Neuronal stem cell (in vitro differentiated cells): ENCODE measurements around the gene LENG1.
"Not testable (repeated sequence)": the region's sequence is repeated elsewhere in the genome, so short reads cannot be mapped to it uniquely, and the experiment has no call there.

Experiments used
- DNase-seq: peaks from one replicate; pipeline ENCODE4 v3.0.0-alpha.2; 2013; ENCODE audit warnings: low spot score
- H2AFZ ChIP-seq: one replicate; pipeline ENCODE4 v1.6.1; 2013; ENCODE audit warnings: mild to moderate bottlenecking, low read length, inconsistent platforms
- H2AK5ac ChIP-seq: 2 replicates; pipeline ENCODE4 v1.6.1; 2013; ENCODE audit warnings: low read depth, mild to moderate bottlenecking, inconsistent platforms, low read length, moderate library complexity, mixed read lengths
- H2BK120ac ChIP-seq: 2 replicates; pipeline ENCODE4 v1.6.1; 2013; ENCODE audit warnings: low read depth, mild to moderate bottlenecking, inconsistent platforms, low read length, moderate library complexity, mixed read lengths
- H2BK12ac ChIP-seq: one replicate; pipeline ENCODE4 v1.6.1; 2013; ENCODE audit warnings: low read length, inconsistent platforms
- H2BK15ac ChIP-seq: 2 replicates; pipeline ENCODE4 v1.6.1; 2013; ENCODE audit warnings: mild to moderate bottlenecking, low read length, inconsistent platforms, mixed read lengths
- H2BK5ac ChIP-seq: one replicate; pipeline ENCODE4 v1.6.1; 2013; ENCODE audit warnings: inconsistent platforms, mild to moderate bottlenecking, low read length, moderate library complexity
- H3K14ac ChIP-seq: one replicate; pipeline ENCODE4 v1.6.1; 2013; ENCODE audit warnings: low read length, inconsistent platforms
- H3K18ac ChIP-seq: 2 replicates; pipeline ENCODE4 v1.6.1; 2013; ENCODE audit warnings: low read length, inconsistent platforms
- H3K23ac ChIP-seq: 2 replicates; pipeline ENCODE4 v1.6.1; 2013; ENCODE audit warnings: low read depth, mild to moderate bottlenecking, mixed read lengths, low read length, inconsistent platforms; ENCODE audit not compliant: poor library complexity
- H3K27ac ChIP-seq: replicated peaks from 3 replicates; pipeline ENCODE4 v1.5.1; 2013; ENCODE audit warnings: low read length, inconsistent platforms
- H3K27me3 ChIP-seq, 3 experiments: 2 replicates each; pipeline ENCODE4 v1.6.1; 2013; ENCODE audit warnings: low read length in 3 of 3, mild to moderate bottlenecking in 2 of 3, inconsistent platforms in 1 of 3, low read depth in 1 of 3, mixed read lengths in 1 of 3, moderate library complexity in 1 of 3; ENCODE audit not compliant: control insufficient read depth in 3 of 3, insufficient read depth in 3 of 3
- H3K36me3 ChIP-seq, 2 donors: replicated peaks in 1 of 2; 2 replicates each; pipeline ENCODE4 v1.6.1; 2013; ENCODE audit warnings: low read length in 2 of 2; ENCODE audit not compliant: control insufficient read depth in 2 of 2, insufficient read depth in 2 of 2
- H3K4ac ChIP-seq: 2 replicates; pipeline ENCODE4 v1.6.1; 2013; ENCODE audit warnings: inconsistent platforms, mild to moderate bottlenecking, low read length, moderate library complexity
- H3K4me1 ChIP-seq, 2 donors: 1 replicate in 1 of 2; 2 replicates in 1 of 2; pipeline ENCODE4 v1.6.1; 2013; ENCODE audit warnings: low read length in 2 of 2, low read depth in 1 of 2; ENCODE audit not compliant: control insufficient read depth in 2 of 2, insufficient read depth in 1 of 2
- H3K4me2 ChIP-seq: one replicate; pipeline ENCODE4 v1.6.1; 2013; ENCODE audit warnings: mild to moderate bottlenecking, low read length, inconsistent platforms; ENCODE audit not compliant: insufficient read depth, poor library complexity, severe bottlenecking
- H3K4me3 ChIP-seq, 2 donors: 2 replicates each; pipeline ENCODE4 v1.5.1; 2013; ENCODE audit warnings: low read length in 2 of 2, mild to moderate bottlenecking in 2 of 2, inconsistent platforms in 1 of 2, moderate library complexity in 1 of 2
- H3K79me1 ChIP-seq: one replicate; pipeline ENCODE4 v1.6.1; 2013; ENCODE audit warnings: low read depth, mild to moderate bottlenecking, inconsistent platforms, low read length, moderate library complexity
- H3K9ac ChIP-seq: one replicate; pipeline ENCODE4 v1.6.1; 2013; ENCODE audit warnings: mild to moderate bottlenecking, low read depth, low read length, inconsistent platforms; ENCODE audit not compliant: poor library complexity
- H3K9me3 ChIP-seq, 2 donors: replicated peaks in 1 of 2; 2 replicates each; pipeline versions ENCODE3 to v1.6.1; 2013; ENCODE audit warnings: low read length in 2 of 2, mild to moderate bottlenecking in 2 of 2, inconsistent platforms in 1 of 2, low read depth in 1 of 2, mixed read lengths in 1 of 2, moderate library complexity in 1 of 2; ENCODE audit not compliant: control insufficient read depth in 2 of 2, insufficient read depth in 1 of 2
- H4K8ac ChIP-seq: one replicate; pipeline ENCODE4 v1.6.1; 2013; ENCODE audit warnings: low read depth, mild to moderate bottlenecking, inconsistent platforms, low read length, moderate library complexity
- H4K91ac ChIP-seq: one replicate; pipeline ENCODE4 v1.6.1; 2013; ENCODE audit warnings: low read length, low read depth, mild to moderate bottlenecking, inconsistent platforms; ENCODE audit not compliant: poor library complexity
- WGBS, 2 donors: extraction: QIAGEN DNeasy Blood & Tissue Kit; methylation state at CpG; one replicate each; pipeline ENCODE4 v1.1.7; 2013; ENCODE audit warnings: missing lambda C conversion rate in 2 of 2, mixed read lengths in 1 of 2; ENCODE audit not compliant: insufficient read length in 2 of 2, insufficient replicate concordance in 1 of 2; ENCODE audit errors: extremely low coverage in 2 of 2; 5-methylcytosine and 5-hydroxymethylcytosine counted together

The LENG1 gene

GRCh38 chr19:54197121-54197520, 37.6 kb upstream of the LENG1 start:
- H3K79me1 ChIP-seq: peaks cover under 1% of the 10 kb centered on the region
- H3K27ac ChIP-seq: no peak overlapping the region
- no peak overlapping the region for H2AK5ac ChIP-seq
- H4K8ac ChIP-seq: no peak overlapping the region
- peaks cover 7 to 12% of the 10 kb centered on the region in 2 donors for H3K4me1 ChIP-seq
- H3K9ac ChIP-seq: no peak overlapping the region
- no peak overlapping the region for H3K4ac ChIP-seq
- H3K9me3 ChIP-seq: no peaks in the 10 kb centered on the region
- no peak overlapping the region for H3K23ac ChIP-seq
- no peak overlapping the region for H2BK12ac ChIP-seq
- peaks cover 15 to 64% of the 10 kb centered on the region in 2 donors for H3K36me3 ChIP-seq
- DNase-seq: no peak
- no CpG with 5 or more reads among the region's 3 CpGs for WGBS, 2 donors
- no peak overlapping the region for H2BK5ac ChIP-seq
- H3K4me3 ChIP-seq: no peak overlapping the region
- H3K27me3 ChIP-seq: no peaks in the 10 kb centered on the region
- no peak overlapping the region for H3K14ac ChIP-seq
- H2BK120ac ChIP-seq: no peak overlapping the region
- no peak overlapping the region for H3K4me2 ChIP-seq
- no peak overlapping the region for H2AFZ ChIP-seq
- H3K18ac ChIP-seq: no peak overlapping the region
- H2BK15ac ChIP-seq: no peak overlapping the region
- H4K91ac ChIP-seq: no peak overlapping the region

GRCh38 chr19:54196536-54196935, 37.0 kb upstream of the LENG1 start:
- Histone ChIP-seq H2BK120ac (no peak overlapping the region), H3K4me3 (no peak overlapping the region), H3K27me3 (no peaks in the 10 kb centered on the region), H3K4ac (no peak overlapping the region), H4K8ac (no peak overlapping the region), H3K27ac (no peak overlapping the region), H3K18ac (no peak overlapping the region), H3K23ac (no peak overlapping the region), H3K9ac (no peak overlapping the region), H2BK5ac (no peak overlapping the region), H3K4me2 (no peak overlapping the region), H3K9me3 (no peaks in the 10 kb centered on the region), H4K91ac (no peak overlapping the region), H3K79me1 (peaks cover 4% of the 10 kb centered on the region), H3K4me1 (peaks cover 5 to 12% of the 10 kb centered on the region in 2 donors), H3K14ac (no peak overlapping the region), H2BK15ac (no peak overlapping the region), H2AK5ac (no peak overlapping the region), H3K36me3 (peaks cover 10 to 62% of the 10 kb centered on the region in 2 donors), H2BK12ac (no peak overlapping the region), H2AFZ (no peak overlapping the region)
- no CpG with 5 or more reads among the region's 7 CpGs for WGBS, 2 donors
- no peak for DNase-seq

- not testable (repeated sequence) for H4K8ac ChIP-seq, H3K14ac ChIP-seq, H4K91ac ChIP-seq, H3K27me3 ChIP-seq, H2BK5ac ChIP-seq, H3K27ac ChIP-seq, H2BK12ac ChIP-seq, DNase-seq, H3K4me3 ChIP-seq, H3K9ac ChIP-seq, H3K18ac ChIP-seq, H3K9me3 ChIP-seq, H3K79me1 ChIP-seq, H2AFZ ChIP-seq, H2BK15ac ChIP-seq, H3K23ac ChIP-seq, H3K4ac ChIP-seq, H2BK120ac ChIP-seq, H3K4me2 ChIP-seq, H3K4me1 ChIP-seq, H2AK5ac ChIP-seq
- H3K36me3 ChIP-seq: peaks cover 9 to 56% of the 10 kb centered on the region in 2 donors
- WGBS, 2 donors: no CpG with 5 or more reads among the region's 12 CpGs
Observed at GRCh38 chr19:54194463-54194862, 34.9 kb upstream of the LENG1 start.

- DNase-seq: no peak
- Histone ChIP-seq H3K4me3 (no peak overlapping the region), H3K23ac (no peak overlapping the region), H2AFZ (no peak overlapping the region), H3K36me3 (peaks cover 9 to 52% of the 10 kb centered on the region in 2 donors), H3K9me3 (no peaks in the 10 kb centered on the region), H2BK5ac (no peak overlapping the region), H3K18ac (no peak overlapping the region), H2BK15ac (no peak overlapping the region), H3K4me2 (no peak overlapping the region), H4K8ac (no peak overlapping the region), H2AK5ac (no peak overlapping the region), H3K4ac (no peak overlapping the region), H3K79me1 (peaks cover 9% of the 10 kb centered on the region), H4K91ac (no peak overlapping the region), H3K27me3 (no peaks in the 10 kb centered on the region), H3K4me1 (peaks cover 7 to 8% of the 10 kb centered on the region in 2 donors), H3K27ac (no peak overlapping the region), H3K14ac (no peak overlapping the region), H3K9ac (no peak overlapping the region), H2BK120ac (no peak overlapping the region), H2BK12ac (no peak overlapping the region)
- WGBS, 2 donors: no CpG with 5 or more reads among the region's 11 CpGs
Observed at GRCh38 chr19:54193011-54193410, 33.5 kb upstream of the LENG1 start.
